Fibroblast of lung (primary cell): ENCODE measurements around the gene POLR1D. TPM values are rescaled to one million over a fixed set of nuclear protein-coding genes. Genes with fewer than 3 reads are reported as not detected.

ENCODE experiments used
- DNase-seq, 2 donors: peaks; one replicate each; pipeline versions ENCODE4 v3.0.0 to v3.0.0-alpha.2; 2010; ENCODE audit warnings: low read depth in 2 of 2
- H2AFZ ChIP-seq: 2 replicates; pipeline ENCODE4 v1.5.1; 2012; ENCODE audit warnings: low read length, control low read depth, inconsistent platforms
- H3K27ac ChIP-seq: 2 replicates; pipeline ENCODE4 v1.5.1; 2011; ENCODE audit warnings: low read length, control low read depth; ENCODE audit not compliant: insufficient read depth
- H3K27me3 ChIP-seq: 2 replicates; pipeline ENCODE4 v1.5.1; 2011; ENCODE audit warnings: mild to moderate bottlenecking, low read length; ENCODE audit not compliant: control insufficient read depth, insufficient read depth
- H3K36me3 ChIP-seq: 2 replicates; pipeline ENCODE4 v1.5.1; 2011; ENCODE audit warnings: low read length; ENCODE audit not compliant: control insufficient read depth, insufficient read depth
- H3K4me1 ChIP-seq: 2 replicates; pipeline ENCODE4 v1.5.1; 2011; ENCODE audit warnings: low read length; ENCODE audit not compliant: control insufficient read depth, insufficient read depth; ENCODE audit errors: extremely low read depth
- H3K4me2 ChIP-seq: 2 replicates; pipeline ENCODE4 v1.5.1; 2011; ENCODE audit warnings: low read length, control low read depth; ENCODE audit not compliant: insufficient read depth; ENCODE audit errors: extremely low read depth
- H3K4me3 ChIP-seq, 4 experiments: fragments of 200-600 bp in 1 of 4; sonication (generic) in 1 of 4; replicated peaks in 1 of 4; 2 replicates each; pipeline ENCODE4 v1.5.1; 2011 to 2016; ENCODE audit warnings: low read length in 4 of 4, low read depth in 3 of 4, mild to moderate bottlenecking in 3 of 4, control low read depth in 2 of 4, inconsistent platforms in 1 of 4, mixed read lengths in 1 of 4; ENCODE audit not compliant: insufficient read depth in 1 of 4; ENCODE audit errors: control extremely low read depth in 1 of 4
- H3K79me2 ChIP-seq: 2 replicates; pipeline ENCODE4 v1.5.1; 2012; ENCODE audit warnings: mild to moderate bottlenecking, low read length, inconsistent platforms; ENCODE audit not compliant: control insufficient read depth, insufficient read depth
- H3K9ac ChIP-seq: 2 replicates; pipeline ENCODE4 v1.5.1; 2011; ENCODE audit warnings: mild to moderate bottlenecking, low read length, control low read depth; ENCODE audit not compliant: insufficient read depth
- H3K9me3 ChIP-seq: 2 replicates; pipeline ENCODE4 v1.5.1; 2012; ENCODE audit warnings: low read depth, low read length; ENCODE audit not compliant: control insufficient read depth, insufficient read depth
- H4K20me1 ChIP-seq: 2 replicates; pipeline ENCODE4 v1.5.1; 2011; ENCODE audit warnings: low read length; ENCODE audit not compliant: control insufficient read depth, insufficient read depth; ENCODE audit errors: extremely low read depth
- EZH2 ChIP-seq: IDR thresholded peaks from 2 replicates; pipeline ENCODE4 v1.5.1; 2012; ENCODE audit warnings: low read length, control low read depth, mild to moderate bottlenecking; ENCODE audit errors: missing control alignments
- polyA plus RNA-seq, 2 donors: library from polyadenylated mRNA; depleted of rRNA in 1 of 2; stranded (reverse) in 1 of 2; unstranded in 1 of 2; fragments of >200 nt; gene quantifications; 2 replicates each; pipeline ENCODE4 v1.2.1, GENCODE V29; 2011 to 2012; ENCODE audit warnings: missing spikeins in 1 of 2
- total RNA-seq: library from RNA; depleted of rRNA; stranded (reverse); fragments of >200 nt; gene quantifications from 2 replicates; pipeline ENCODE4 v1.2.1, GENCODE V29; 2014
- TF ChIP-seq, protein P1 (sequence below), 2 donors: IDR thresholded peaks in 1 of 2; conservative IDR thresholded peaks in 1 of 2; 1 replicate in 1 of 2; 2 replicates in 1 of 2; pipeline ENCODE4 v1.5.1; 2011 to 2012; ENCODE audit warnings: low read length in 2 of 2, control low read depth in 1 of 2, inconsistent platforms in 1 of 2, low read depth in 1 of 2, mild to moderate bottlenecking in 1 of 2

POLR1D gene
- total and polyA plus RNA-seq, 2 donors (not counting 1 experiment from before 2014, with no cell fraction given): 84.6 to 96.0 TPM

DNA sequence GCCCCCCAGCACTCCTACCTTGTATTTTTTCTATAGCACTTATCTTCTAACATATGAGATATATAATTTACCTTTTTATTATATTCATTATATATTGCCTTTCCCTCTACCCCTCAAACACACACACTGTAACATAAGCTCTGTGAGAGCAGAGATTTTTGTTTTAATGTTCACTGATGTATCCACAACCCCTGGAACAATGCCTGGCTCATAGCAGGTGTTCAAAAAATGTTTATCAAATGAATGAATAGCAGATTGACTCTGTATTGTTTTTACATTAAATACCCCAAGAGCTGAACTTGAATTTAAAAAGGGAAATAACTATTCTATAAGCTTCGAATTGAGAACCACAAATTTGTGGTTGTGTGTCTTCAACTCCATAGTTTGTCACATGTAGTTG lies 11.0 kb downstream of the POLR1D start:
- TF ChIP-seq, protein P1, sequence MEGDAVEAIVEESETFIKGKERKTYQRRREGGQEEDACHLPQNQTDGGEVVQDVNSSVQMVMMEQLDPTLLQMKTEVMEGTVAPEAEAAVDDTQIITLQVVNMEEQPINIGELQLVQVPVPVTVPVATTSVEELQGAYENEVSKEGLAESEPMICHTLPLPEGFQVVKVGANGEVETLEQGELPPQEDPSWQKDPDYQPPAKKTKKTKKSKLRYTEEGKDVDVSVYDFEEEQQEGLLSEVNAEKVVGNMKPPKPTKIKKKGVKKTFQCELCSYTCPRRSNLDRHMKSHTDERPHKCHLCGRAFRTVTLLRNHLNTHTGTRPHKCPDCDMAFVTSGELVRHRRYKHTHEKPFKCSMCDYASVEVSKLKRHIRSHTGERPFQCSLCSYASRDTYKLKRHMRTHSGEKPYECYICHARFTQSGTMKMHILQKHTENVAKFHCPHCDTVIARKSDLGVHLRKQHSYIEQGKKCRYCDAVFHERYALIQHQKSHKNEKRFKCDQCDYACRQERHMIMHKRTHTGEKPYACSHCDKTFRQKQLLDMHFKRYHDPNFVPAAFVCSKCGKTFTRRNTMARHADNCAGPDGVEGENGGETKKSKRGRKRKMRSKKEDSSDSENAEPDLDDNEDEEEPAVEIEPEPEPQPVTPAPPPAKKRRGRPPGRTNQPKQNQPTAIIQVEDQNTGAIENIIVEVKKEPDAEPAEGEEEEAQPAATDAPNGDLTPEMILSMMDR (conservative IDR thresholded peaks at IDR 0.05 in 1 of 2, IDR thresholded peaks at IDR 0.05 in 1 of 2; ENCODE audit: low read depth in 1 of 2, low read length in 2 of 2): no peak
- no peak for TF ChIP-seq EZH2
- no peaks in the 10 kb centered on the region for H3K27me3 ChIP-seq
- peaks cover 1% of the 10 kb centered on the region for H3K36me3 ChIP-seq
- no peak overlapping the region for H3K4me2 ChIP-seq
- H3K27ac ChIP-seq: no peak overlapping the region
- H3K9ac ChIP-seq: no peak overlapping the region
- H3K9me3 ChIP-seq: no peaks in the 10 kb centered on the region
- no peak for DNase-seq
- H3K79me2 ChIP-seq: peaks cover 7% of the 10 kb centered on the region
- no peaks in the 10 kb centered on the region for H3K4me1 ChIP-seq
- H3K4me3 ChIP-seq: no peak overlapping the region
- H2AFZ ChIP-seq: no peak overlapping the region
- H4K20me1 ChIP-seq: no peaks in the 10 kb centered on the region

DNA sequence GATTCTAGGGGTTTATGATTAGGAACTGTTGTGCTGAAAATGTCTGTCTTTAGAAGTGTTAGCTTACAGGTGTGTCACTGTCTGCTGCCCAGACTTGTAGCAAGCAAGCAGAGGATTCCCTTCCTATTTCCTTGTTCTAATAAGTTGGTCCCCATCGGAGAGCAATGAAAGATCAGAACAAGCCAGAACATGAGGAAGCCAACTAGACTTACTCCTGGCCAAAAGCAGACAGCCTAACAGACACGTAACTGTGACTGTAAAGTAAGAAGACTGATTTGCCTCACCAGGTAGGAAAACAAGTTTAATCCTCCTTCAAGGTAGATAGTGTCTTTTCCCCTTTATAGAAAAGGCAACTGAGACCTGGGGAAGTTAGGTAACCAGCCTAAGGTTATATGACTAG lies 12.5 kb downstream of the POLR1D start:
- Histone ChIP-seq H3K4me1 (no peaks in the 10 kb centered on the region), H3K27me3 (no peaks in the 10 kb centered on the region), H3K4me2 (no peak overlapping the region), H2AFZ (no peak overlapping the region), H3K79me2 (peaks cover 7% of the 10 kb centered on the region), H3K4me3 (no peak overlapping the region), H3K27ac (no peak overlapping the region), H3K36me3 (peaks cover 1% of the 10 kb centered on the region), H4K20me1 (no peaks in the 10 kb centered on the region), H3K9ac (no peak overlapping the region), H3K9me3 (no peaks in the 10 kb centered on the region)
- TF ChIP-seq, protein P1 (conservative IDR thresholded peaks at IDR 0.05 in 1 of 2, IDR thresholded peaks at IDR 0.05 in 1 of 2; ENCODE audit: low read depth in 1 of 2, low read length in 2 of 2): no peak
- no peak for TF ChIP-seq EZH2
- no peak for DNase-seq

DNA sequence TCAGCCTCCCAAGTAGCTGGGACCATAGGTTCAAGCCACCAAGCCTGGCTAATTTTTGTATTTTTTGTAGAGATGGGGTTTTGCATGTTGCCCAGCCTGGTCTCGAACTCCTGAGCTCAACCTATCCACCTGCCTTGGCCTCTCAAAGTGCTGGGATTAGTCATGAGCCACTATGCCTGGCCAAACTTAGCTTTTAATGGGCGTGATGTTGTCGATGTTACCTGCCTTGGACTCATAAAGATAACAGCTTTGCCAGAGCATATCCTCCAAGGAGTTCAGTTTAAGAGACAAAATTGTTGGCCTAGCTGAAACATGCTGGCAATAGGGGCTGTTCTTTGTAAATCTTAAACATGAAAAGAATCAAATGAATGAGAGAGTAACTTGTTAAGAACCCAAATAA lies 13.1 kb downstream of the POLR1D start:
- Histone ChIP-seq H3K4me3 (no peak overlapping the region), H3K4me1 (no peaks in the 10 kb centered on the region), H3K9ac (no peak overlapping the region), H3K36me3 (peaks cover 1% of the 10 kb centered on the region), H3K79me2 (peaks cover 8% of the 10 kb centered on the region), H3K4me2 (no peak overlapping the region), H3K27ac (no peak overlapping the region), H2AFZ (no peak overlapping the region), H4K20me1 (no peaks in the 10 kb centered on the region), H3K9me3 (no peaks in the 10 kb centered on the region), H3K27me3 (no peaks in the 10 kb centered on the region)
- TF ChIP-seq EZH2: no peak
- TF ChIP-seq, protein P1 (conservative IDR thresholded peaks at IDR 0.05 in 1 of 2, IDR thresholded peaks at IDR 0.05 in 1 of 2; ENCODE audit: low read depth in 1 of 2, low read length in 2 of 2): no peak
- no peak for DNase-seq
